ENCODE results near the gene SLC6A11. TPM values are rescaled to one million over a fixed set of nuclear protein-coding genes. Genes with fewer than 3 reads are reported as not detected.

Gene SLC6A11
- total RNA-seq, 8 experiments from 2014 or later = 0.20 to 22.9 (median 0.71) TPM; not detected in 1

- in situ Hi-C loops (cut with MboI; ENCODE audit: low pct_unique_long_range_greater_than_20kb in 2 of 9, low sequenced_read_pairs in 9 of 9, unreplicated experiment in 9 of 9) = loop anchor here in 3 of 9 experiments (25.0 kb wide), 2 partner anchors 130 to 170 kb away; no protein-coding TSS in a partner anchor
- ATAC-seq (replicated peaks in 6 of 8) = no peak
- 30 to 83% (median 60%) methylated on average over 1 to 4 of the region's 7 CpGs; no CpG with 5 or more reads in 7 of the 10 experiments for whole genome bisulfite sequencing, 10 experiments
- peaks cover 0 to 7% of the 10 kb centered on the region in 2 donors for H3K4me1 ChIP-seq (replicated peaks in 1 of 2)
- H3K4me3 ChIP-seq = no peak overlapping the region
- H3K27ac ChIP-seq = no peak overlapping the region
Measured at GRCh38 chr3:10932596-10932995, 116.6 kb downstream of the SLC6A11 start.

- in situ Hi-C loops (cut with MboI; ENCODE audit: low pct_unique_long_range_greater_than_20kb in 2 of 9, low sequenced_read_pairs in 9 of 9, unreplicated experiment in 9 of 9) = loop anchor here in 3 of 9 experiments (25.0 kb wide), 2 partner anchors 129 to 171 kb away; no protein-coding TSS in a partner anchor
- ATAC-seq (replicated peaks in 6 of 8) = no peak
- no peak overlapping the region for H3K27ac ChIP-seq
- H3K4me3 ChIP-seq = no peak overlapping the region
- WGBS, 10 experiments = 70 to 100% (median 80%) methylated on average over 1 to 3 of the region's 8 CpGs; no CpG with 5 or more reads in 5 of the 10 experiments
- H3K4me1 ChIP-seq (replicated peaks in 1 of 2) = peaks cover 0 to 7% of the 10 kb centered on the region in 2 donors
Measured at GRCh38 chr3:10933021-10933420, 117.0 kb downstream of the SLC6A11 start.

- no peak overlapping the region for H3K27ac ChIP-seq
- in situ Hi-C loops (cut with MboI; ENCODE audit: low pct_unique_long_range_greater_than_20kb in 2 of 9, low sequenced_read_pairs in 9 of 9, unreplicated experiment in 9 of 9) = loop anchor here in 3 of 9 experiments (25.0 kb wide), 2 partner anchors 129 to 171 kb away; no protein-coding TSS in a partner anchor
- ATAC-seq (replicated peaks in 6 of 8) = no peak
- WGBS, 10 experiments = 60 to 80% (median 80%) methylated on average over 1 of the region's 1 CpG; no CpG with 5 or more reads in 7 of the 10 experiments
- H3K4me3 ChIP-seq = no peak overlapping the region
- H3K4me1 ChIP-seq (replicated peaks in 1 of 2) = peaks cover 0 to 5% of the 10 kb centered on the region in 2 donors
Measured at GRCh38 chr3:10933470-10933804, 117.4 kb downstream of the SLC6A11 start.

GRCh38 chr3:10933805-10934481, 117.9 kb downstream of the SLC6A11 start:
- WGBS, 10 experiments = 0 to 100% (median 67%) methylated on average over 1 to 7 of the region's 19 CpGs; no CpG with 5 or more reads in 4 of the 10 experiments
- no peak overlapping the region for H3K27ac ChIP-seq

GRCh38 chr3:10935028-10935427, 119.0 kb downstream of the SLC6A11 start:
- Histone ChIP-seq H3K27ac (no peak overlapping the region), H3K4me1 (replicated peaks in 1 of 2) (no peaks in the 10 kb centered on the region), H3K4me3 (no peak overlapping the region)
- 92 to 100% (median 100%) methylated on average over 2 to 5 of the region's 12 CpGs; no CpG with 5 or more reads in 7 of the 10 experiments for WGBS, 10 experiments
- in situ Hi-C loops (cut with MboI; ENCODE audit: low pct_unique_long_range_greater_than_20kb in 2 of 9, low sequenced_read_pairs in 9 of 9, unreplicated experiment in 9 of 9) = loop anchor here in 3 of 9 experiments (25.0 kb wide), 2 partner anchors 127 to 173 kb away; no protein-coding TSS in a partner anchor
- no peak for ATAC-seq (replicated peaks in 6 of 8)

More at GRCh38 chr3:10933805-10934481, 117.9 kb downstream of the SLC6A11 start:
- in situ Hi-C loops (cut with MboI; ENCODE audit: low pct_unique_long_range_greater_than_20kb in 2 of 9, low sequenced_read_pairs in 9 of 9, unreplicated experiment in 9 of 9) = loop anchor here in 3 of 9 experiments (25.0 kb wide), 2 partner anchors 128 to 172 kb away; no protein-coding TSS in a partner anchor
- peak in 2 of 8 experiments; percentile 39 to 73 for ATAC-seq (replicated peaks in 6 of 8)
- H3K4me3 ChIP-seq = no peak overlapping the region
- peaks cover 0 to under 1% of the 10 kb centered on the region in 2 donors for H3K4me1 ChIP-seq (replicated peaks in 1 of 2)

- no peak overlapping the region for H3K4me3 ChIP-seq
- in situ Hi-C loops (cut with MboI; ENCODE audit: low pct_unique_long_range_greater_than_20kb in 2 of 9, low sequenced_read_pairs in 9 of 9, unreplicated experiment in 9 of 9) = loop anchor here in 3 of 9 experiments (25.0 kb wide), 2 partner anchors 126 to 174 kb away; no protein-coding TSS in a partner anchor
- 33 to 70% (median 50%) methylated on average over 1 to 9 of the region's 9 CpGs; no CpG with 5 or more reads in 3 of the 10 experiments for WGBS, 10 experiments
- H3K27ac ChIP-seq = no peak overlapping the region
- no peak for ATAC-seq (replicated peaks in 6 of 8)
- no peaks in the 10 kb centered on the region for H3K4me1 ChIP-seq (replicated peaks in 1 of 2)
Measured at GRCh38 chr3:10935846-10936631, 120.0 kb downstream of the SLC6A11 start.

GRCh38 chr3:10936686-10937085, 120.7 kb downstream of the SLC6A11 start:
- Histone ChIP-seq H3K4me1 (replicated peaks in 1 of 2) (no peaks in the 10 kb centered on the region), H3K27ac (no peak overlapping the region), H3K4me3 (no peak overlapping the region)
- in situ Hi-C loops (cut with MboI; ENCODE audit: low pct_unique_long_range_greater_than_20kb in 2 of 9, low sequenced_read_pairs in 9 of 9, unreplicated experiment in 9 of 9) = loop anchor here in 3 of 9 experiments (25.0 kb wide), 2 partner anchors 126 to 174 kb away; no protein-coding TSS in a partner anchor
- ATAC-seq (replicated peaks in 6 of 8) = no peak
- 0 to 87% (median 30%) methylated on average over 1 to 7 of the region's 7 CpGs; no CpG with 5 or more reads in 6 of the 10 experiments for WGBS, 10 experiments

- 15 to 94% (median 76%) methylated on average over 1 to 6 of the region's 12 CpGs; no CpG with 5 or more reads in 2 of the 10 experiments for WGBS, 10 experiments
- no peak for ATAC-seq (replicated peaks in 6 of 8)
- no peak overlapping the region for H3K4me3 ChIP-seq
Measured at GRCh38 chr3:10937141-10937825, 121.3 kb downstream of the SLC6A11 start.

GRCh38 chr3:10939556-10939955, 123.5 kb downstream of the SLC6A11 start:
- no peaks in the 10 kb centered on the region for H3K4me1 ChIP-seq (replicated peaks in 1 of 2)
- in situ Hi-C loops (cut with MboI; ENCODE audit: low pct_unique_long_range_greater_than_20kb in 2 of 9, low sequenced_read_pairs in 9 of 9, unreplicated experiment in 9 of 9) = loop anchor here in 3 of 9 experiments (25.0 kb wide), 2 partner anchors 123 to 177 kb away; no protein-coding TSS in a partner anchor
- 40 to 90% (median 80%) methylated on average over 1 to 3 of the region's 4 CpGs; no CpG with 5 or more reads in 6 of the 10 experiments for WGBS, 10 experiments
- H3K4me3 ChIP-seq = no peak overlapping the region
- no peak for ATAC-seq (replicated peaks in 6 of 8)
- H3K27ac ChIP-seq = no peak overlapping the region

More at GRCh38 chr3:10937141-10937825, 121.3 kb downstream of the SLC6A11 start:
- H3K27ac ChIP-seq = no peak overlapping the region
- in situ Hi-C loops (cut with MboI; ENCODE audit: low pct_unique_long_range_greater_than_20kb in 2 of 9, low sequenced_read_pairs in 9 of 9, unreplicated experiment in 9 of 9) = loop anchor here in 3 of 9 experiments (25.0 kb wide), 2 partner anchors 125 to 175 kb away; no protein-coding TSS in a partner anchor
- H3K4me1 ChIP-seq (replicated peaks in 1 of 2) = no peaks in the 10 kb centered on the region

- ATAC-seq (replicated peaks in 6 of 8) = no peak
- Histone ChIP-seq H3K27ac (no peak overlapping the region), H3K4me1 (replicated peaks in 1 of 2) (no peaks in the 10 kb centered on the region), H3K4me3 (no peak overlapping the region)
- in situ Hi-C loops (cut with MboI; ENCODE audit: low pct_unique_long_range_greater_than_20kb in 2 of 9, low sequenced_read_pairs in 9 of 9, unreplicated experiment in 9 of 9) = loop anchor here in 5 of 9 experiments (10.0 to 25.0 kb wide), 3 partner anchors 115 to 178 kb away; no protein-coding TSS in a partner anchor
- WGBS, 10 experiments = 0 to 100% (median 49%) methylated on average over 1 to 11 of the region's 12 CpGs; no CpG with 5 or more reads in 4 of the 10 experiments
Measured at GRCh38 chr3:10940106-10940505, 124.1 kb downstream of the SLC6A11 start.

GRCh38 chr3:10941972-10942371, 125.9 kb downstream of the SLC6A11 start:
- WGBS, 10 experiments = 13 to 83% (median 53%) methylated on average over 1 of the region's 1 CpG; no CpG with 5 or more reads in 6 of the 10 experiments
- H3K27ac ChIP-seq = no peak overlapping the region
- in situ Hi-C loops (cut with MboI; ENCODE audit: low pct_unique_long_range_greater_than_20kb in 2 of 9, low sequenced_read_pairs in 9 of 9, unreplicated experiment in 9 of 9) = loop anchor here in 5 of 9 experiments (10.0 to 25.0 kb wide), 3 partner anchors 113 to 180 kb away; no protein-coding TSS in a partner anchor
- H3K4me3 ChIP-seq = no peak overlapping the region
- H3K4me1 ChIP-seq (replicated peaks in 1 of 2) = no peaks in the 10 kb centered on the region
- ATAC-seq (replicated peaks in 6 of 8) = peak in 1 of 8 experiments; percentile 69

Data from motor neuron (in vitro differentiated cells).